K562 (cell line): Measurements from ENCODE around the gene SLC16A5. TPM values are rescaled to one million over a fixed set of nuclear protein-coding genes. Genes with fewer than 3 reads are reported as not detected.

Experiments
- ELF2 ChIP-seq: fragments of 250-450 bp; sonication (Bioruptor Pico); IDR thresholded peaks from 2 replicates; pipeline ENCODE4 v1.5.0; 2021; ENCODE audit warnings: mild to moderate bottlenecking
- EP400 ChIP-seq: fragments of 450-650 bp; IDR thresholded peaks from 2 replicates; pipeline ENCODE4 v1.6.1; 2017; ENCODE audit warnings: antibody characterized with exemption, mild to moderate bottlenecking, moderate library complexity
- ERF ChIP-seq: fragments of 450-650 bp; formaldehyde crosslinking; IDR thresholded peaks from 2 replicates; pipeline ENCODE4 v1.4.0; 2020; ENCODE audit warnings: mild to moderate bottlenecking, mixed read lengths
- HINFP ChIP-seq: fragments of 450-650 bp; conservative IDR thresholded peaks from 2 replicates; pipeline ENCODE4 v1.6.1; 2016; ENCODE audit warnings: missing genetic modification characterization, low read depth, mild to moderate bottlenecking, control low read depth, missing compliant biosample characterization
- PRPF4 ChIP-seq: fragments of 200-400 bp; formaldehyde crosslinking; IDR thresholded peaks from one replicate; pipeline ENCODE4 v1.6.1; 2017; ENCODE audit warnings: low read length, low read depth, mild to moderate bottlenecking; ENCODE audit not compliant: insufficient read depth, poor library complexity, severe bottlenecking
- RBM15 ChIP-seq: fragments of 200-400 bp; formaldehyde crosslinking; IDR thresholded peaks from 2 replicates; pipeline ENCODE4 v1.6.1; 2018; ENCODE audit warnings: mild to moderate bottlenecking, low read length, moderate library complexity; ENCODE audit not compliant: insufficient read depth
- RFX1 ChIP-seq: fragments of 450-650 bp; IDR thresholded peaks from 2 replicates; pipeline ENCODE4 v1.6.1; 2016; ENCODE audit warnings: mild to moderate bottlenecking, moderate library complexity
- SRSF7 ChIP-seq: fragments of 200-400 bp; formaldehyde crosslinking; optimal IDR thresholded peaks from 2 replicates; pipeline ENCODE3; 2017; ENCODE audit warnings: mild to moderate bottlenecking, low read depth, low read length
- ZKSCAN1 ChIP-seq: fragments of 150-350 bp; IDR thresholded peaks from 2 replicates; pipeline ENCODE4 v1.6.1; 2016; ENCODE audit warnings: low read depth, low read length
- ZNF354B ChIP-seq: fragments of 250-450 bp; sonication (Bioruptor Pico); IDR thresholded peaks from 2 replicates; pipeline ENCODE4 v1.4.0; 2020
- ZNF644 ChIP-seq: fragments of 200-800 bp; sonication (Bioruptor generic); IDR thresholded peaks from 2 replicates; pipeline ENCODE4 v1.6.1; 2016; ENCODE audit warnings: low read depth, missing genetic modification characterization, missing compliant biosample characterization
- polyA plus RNA-seq, 8 experiments: library from polyadenylated mRNA; depleted of rRNA in 4 of 8; stranded (reverse) in 5 of 8; unstranded in 3 of 8; fragments of >200 nt; fragmentation: Nextera tagmentation in 2 of 8; fragmentation: Illumina TruSeq in 1 of 8; extraction: Ambion mirVana in 2 of 8; extraction: Trizol in 1 of 8; gene quantifications; 2 replicates each; pipeline versions ENCODE4 v1.2.1 to v1.2.3, GENCODE V29; 2011 to 2014; ENCODE audit warnings: inconsistent platforms in 1 of 8, missing spikeins in 1 of 8
- total RNA-seq, 7 experiments: library from RNA; depleted of rRNA in 6 of 7; stranded (reverse); fragments of >200 nt in 6 of 7; fragmentation: Illumina TruSeq in 2 of 7; extraction: Trizol in 2 of 7; gene quantifications; 2 replicates each; pipeline versions ENCODE4 v1.2.1 to v1.2.3, GENCODE V29; 2011 to 2021; ENCODE audit warnings: low replicate concordance in 1 of 7
- TF ChIP-seq, protein P1 (sequence below): fragments of 450-650 bp; IDR thresholded peaks from 2 replicates; pipeline ENCODE4 v1.6.1; 2016; ENCODE audit warnings: mild to moderate bottlenecking, moderate library complexity
- TF ChIP-seq, protein P2 (sequence below): sonication (generic); formaldehyde crosslinking; IDR thresholded peaks from 2 replicates; pipeline ENCODE4 v1.8.0; 2022; ENCODE audit warnings: mild to moderate bottlenecking, missing genetic modification reagents

SLC16A5 gene
- total and polyA plus RNA-seq, 9 of the 15 experiments (the other 6 are each of a cell fraction or from before 2014, with no cell fraction given): 0.06 to 2.6 (median 0.91) TPM

GRCh38 chr17:75046407-75047289 lies 41.1 kb upstream of the SLC16A5 start, which contains the start of the genes ATP5PD and KCTD2 (continued):
- TF ChIP-seq, protein P1, sequence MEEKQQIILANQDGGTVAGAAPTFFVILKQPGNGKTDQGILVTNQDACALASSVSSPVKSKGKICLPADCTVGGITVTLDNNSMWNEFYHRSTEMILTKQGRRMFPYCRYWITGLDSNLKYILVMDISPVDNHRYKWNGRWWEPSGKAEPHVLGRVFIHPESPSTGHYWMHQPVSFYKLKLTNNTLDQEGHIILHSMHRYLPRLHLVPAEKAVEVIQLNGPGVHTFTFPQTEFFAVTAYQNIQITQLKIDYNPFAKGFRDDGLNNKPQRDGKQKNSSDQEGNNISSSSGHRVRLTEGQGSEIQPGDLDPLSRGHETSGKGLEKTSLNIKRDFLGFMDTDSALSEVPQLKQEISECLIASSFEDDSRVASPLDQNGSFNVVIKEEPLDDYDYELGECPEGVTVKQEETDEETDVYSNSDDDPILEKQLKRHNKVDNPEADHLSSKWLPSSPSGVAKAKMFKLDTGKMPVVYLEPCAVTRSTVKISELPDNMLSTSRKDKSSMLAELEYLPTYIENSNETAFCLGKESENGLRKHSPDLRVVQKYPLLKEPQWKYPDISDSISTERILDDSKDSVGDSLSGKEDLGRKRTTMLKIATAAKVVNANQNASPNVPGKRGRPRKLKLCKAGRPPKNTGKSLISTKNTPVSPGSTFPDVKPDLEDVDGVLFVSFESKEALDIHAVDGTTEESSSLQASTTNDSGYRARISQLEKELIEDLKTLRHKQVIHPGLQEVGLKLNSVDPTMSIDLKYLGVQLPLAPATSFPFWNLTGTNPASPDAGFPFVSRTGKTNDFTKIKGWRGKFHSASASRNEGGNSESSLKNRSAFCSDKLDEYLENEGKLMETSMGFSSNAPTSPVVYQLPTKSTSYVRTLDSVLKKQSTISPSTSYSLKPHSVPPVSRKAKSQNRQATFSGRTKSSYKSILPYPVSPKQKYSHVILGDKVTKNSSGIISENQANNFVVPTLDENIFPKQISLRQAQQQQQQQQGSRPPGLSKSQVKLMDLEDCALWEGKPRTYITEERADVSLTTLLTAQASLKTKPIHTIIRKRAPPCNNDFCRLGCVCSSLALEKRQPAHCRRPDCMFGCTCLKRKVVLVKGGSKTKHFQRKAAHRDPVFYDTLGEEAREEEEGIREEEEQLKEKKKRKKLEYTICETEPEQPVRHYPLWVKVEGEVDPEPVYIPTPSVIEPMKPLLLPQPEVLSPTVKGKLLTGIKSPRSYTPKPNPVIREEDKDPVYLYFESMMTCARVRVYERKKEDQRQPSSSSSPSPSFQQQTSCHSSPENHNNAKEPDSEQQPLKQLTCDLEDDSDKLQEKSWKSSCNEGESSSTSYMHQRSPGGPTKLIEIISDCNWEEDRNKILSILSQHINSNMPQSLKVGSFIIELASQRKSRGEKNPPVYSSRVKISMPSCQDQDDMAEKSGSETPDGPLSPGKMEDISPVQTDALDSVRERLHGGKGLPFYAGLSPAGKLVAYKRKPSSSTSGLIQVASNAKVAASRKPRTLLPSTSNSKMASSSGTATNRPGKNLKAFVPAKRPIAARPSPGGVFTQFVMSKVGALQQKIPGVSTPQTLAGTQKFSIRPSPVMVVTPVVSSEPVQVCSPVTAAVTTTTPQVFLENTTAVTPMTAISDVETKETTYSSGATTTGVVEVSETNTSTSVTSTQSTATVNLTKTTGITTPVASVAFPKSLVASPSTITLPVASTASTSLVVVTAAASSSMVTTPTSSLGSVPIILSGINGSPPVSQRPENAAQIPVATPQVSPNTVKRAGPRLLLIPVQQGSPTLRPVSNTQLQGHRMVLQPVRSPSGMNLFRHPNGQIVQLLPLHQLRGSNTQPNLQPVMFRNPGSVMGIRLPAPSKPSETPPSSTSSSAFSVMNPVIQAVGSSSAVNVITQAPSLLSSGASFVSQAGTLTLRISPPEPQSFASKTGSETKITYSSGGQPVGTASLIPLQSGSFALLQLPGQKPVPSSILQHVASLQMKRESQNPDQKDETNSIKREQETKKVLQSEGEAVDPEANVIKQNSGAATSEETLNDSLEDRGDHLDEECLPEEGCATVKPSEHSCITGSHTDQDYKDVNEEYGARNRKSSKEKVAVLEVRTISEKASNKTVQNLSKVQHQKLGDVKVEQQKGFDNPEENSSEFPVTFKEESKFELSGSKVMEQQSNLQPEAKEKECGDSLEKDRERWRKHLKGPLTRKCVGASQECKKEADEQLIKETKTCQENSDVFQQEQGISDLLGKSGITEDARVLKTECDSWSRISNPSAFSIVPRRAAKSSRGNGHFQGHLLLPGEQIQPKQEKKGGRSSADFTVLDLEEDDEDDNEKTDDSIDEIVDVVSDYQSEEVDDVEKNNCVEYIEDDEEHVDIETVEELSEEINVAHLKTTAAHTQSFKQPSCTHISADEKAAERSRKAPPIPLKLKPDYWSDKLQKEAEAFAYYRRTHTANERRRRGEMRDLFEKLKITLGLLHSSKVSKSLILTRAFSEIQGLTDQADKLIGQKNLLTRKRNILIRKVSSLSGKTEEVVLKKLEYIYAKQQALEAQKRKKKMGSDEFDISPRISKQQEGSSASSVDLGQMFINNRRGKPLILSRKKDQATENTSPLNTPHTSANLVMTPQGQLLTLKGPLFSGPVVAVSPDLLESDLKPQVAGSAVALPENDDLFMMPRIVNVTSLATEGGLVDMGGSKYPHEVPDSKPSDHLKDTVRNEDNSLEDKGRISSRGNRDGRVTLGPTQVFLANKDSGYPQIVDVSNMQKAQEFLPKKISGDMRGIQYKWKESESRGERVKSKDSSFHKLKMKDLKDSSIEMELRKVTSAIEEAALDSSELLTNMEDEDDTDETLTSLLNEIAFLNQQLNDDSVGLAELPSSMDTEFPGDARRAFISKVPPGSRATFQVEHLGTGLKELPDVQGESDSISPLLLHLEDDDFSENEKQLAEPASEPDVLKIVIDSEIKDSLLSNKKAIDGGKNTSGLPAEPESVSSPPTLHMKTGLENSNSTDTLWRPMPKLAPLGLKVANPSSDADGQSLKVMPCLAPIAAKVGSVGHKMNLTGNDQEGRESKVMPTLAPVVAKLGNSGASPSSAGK: no peak
- peak; percentile 64; the same call in 1 of the 2 replicates for TF ChIP-seq ERF (CRISPR knock-in tag)
- TF ChIP-seq RFX1: no peak
- peak; percentile 77 for TF ChIP-seq EP400
- TF ChIP-seq RBM15: no peak
- TF ChIP-seq ZKSCAN1: no peak; the same call in 1 of the 2 replicates
- no peak for TF ChIP-seq ZNF354B (CRISPR knock-in tag)
- TF ChIP-seq, protein P2, sequence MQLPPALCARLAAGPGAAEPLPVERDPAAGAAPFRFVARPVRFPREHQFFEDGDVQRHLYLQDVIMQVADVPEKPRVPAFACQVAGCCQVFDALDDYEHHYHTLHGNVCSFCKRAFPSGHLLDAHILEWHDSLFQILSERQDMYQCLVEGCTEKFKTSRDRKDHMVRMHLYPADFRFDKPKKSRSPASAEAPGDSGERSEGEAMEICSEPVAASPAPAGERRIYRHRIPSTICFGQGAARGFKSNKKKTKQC (CRISPR knock-in tag): peak; percentile 79
- no peak for TF ChIP-seq SRSF7
- peak; percentile 86 for TF ChIP-seq ELF2
- no peak for TF ChIP-seq PRPF4
- no peak for TF ChIP-seq ZNF644
- no peak for TF ChIP-seq HINFP (tag)
